NCI-H2081 (cell line): ENCODE measurements around the gene TRDN.

ENCODE experiments used
- DNase-seq, 2 experiments: peaks; one replicate each; lab custom pipeline; 2025; lab: John Stamatoyannopoulos, UW

The TRDN gene

GRCh38 chr6:123168892-123169773, 467.6 kb downstream of the TRDN start:
- no peak for DNase-seq

GRCh38 chr6:123168466-123168865, 468.3 kb downstream of the TRDN start:
- DNase-seq = no peak
